Neural progenitor cell (in vitro differentiated cells): ENCODE results near the gene UQCC2. TPM values are rescaled to one million over a fixed set of nuclear protein-coding genes. Genes with fewer than 3 reads are reported as not detected.

ENCODE experiments used
- DNase-seq: peaks from one replicate; pipeline ENCODE4 v3.0.0-alpha.2; 2016; ENCODE audit warnings: low spot score
- H2AFZ ChIP-seq: fragments of 200-600 bp; sonication (generic); replicated peaks from 2 replicates; pipeline ENCODE4 v1.6.1; 2016; ENCODE audit warnings: antibody characterized with exemption
- H3F3A ChIP-seq: fragments of 200-600 bp; sonication (generic); 2 replicates; pipeline ENCODE4 v1.6.1; 2016; ENCODE audit warnings: antibody characterized with exemption, low read depth
- H3K27ac ChIP-seq: fragments of 200-600 bp; sonication (generic); 2 replicates; pipeline ENCODE4 v1.5.1; 2016; ENCODE audit warnings: mild to moderate bottlenecking
- H3K27me3 ChIP-seq: fragments of 200-600 bp; sonication (generic); 2 replicates; pipeline ENCODE4 v1.6.1; 2016; ENCODE audit warnings: mild to moderate bottlenecking, moderate library complexity
- H3K36me3 ChIP-seq: fragments of 200-600 bp; sonication (generic); 2 replicates; pipeline ENCODE4 v1.5.1; 2016
- H3K4me1 ChIP-seq: fragments of 200-600 bp; sonication (generic); 2 replicates; pipeline ENCODE4 v1.6.1; 2016; ENCODE audit warnings: mixed run types
- H3K4me2 ChIP-seq: fragments of 200-600 bp; sonication (generic); 2 replicates; pipeline ENCODE4 v1.6.1; 2016
- H3K4me3 ChIP-seq: fragments of 200-600 bp; sonication (generic); 2 replicates; pipeline ENCODE4 v1.5.1; 2016
- H3K79me2 ChIP-seq: fragments of 200-600 bp; sonication (generic); 2 replicates; pipeline ENCODE4 v1.6.1; 2016; ENCODE audit warnings: low read depth
- H3K9ac ChIP-seq: fragments of 200-600 bp; sonication (generic); 2 replicates; pipeline ENCODE4 v1.6.1; 2016
- H3K9me3 ChIP-seq: fragments of 200-600 bp; sonication (generic); 2 replicates; pipeline ENCODE4 v1.5.1; 2016; ENCODE audit warnings: low read depth
- H4K20me1 ChIP-seq: fragments of 200-600 bp; sonication (generic); 2 replicates; pipeline ENCODE4 v1.6.1; 2016; ENCODE audit warnings: low read depth
- H3K27ac Mint-ChIP-seq: 3 replicates; pipeline ENCODE4 v1.8.0; 2021; ENCODE audit warnings: mixed read lengths
- H3K27me3 Mint-ChIP-seq: 2 replicates; pipeline ENCODE4 v1.8.0; 2022; ENCODE audit warnings: low read depth, mild to moderate bottlenecking, inconsistent platforms, moderate library complexity, mixed read lengths; ENCODE audit not compliant: insufficient read depth
- H3K36me3 Mint-ChIP-seq: 3 replicates; pipeline ENCODE4 v1.8.0; 2021; ENCODE audit warnings: mixed read lengths
- H3K4me1 Mint-ChIP-seq: 3 replicates; pipeline ENCODE4 v1.8.0; 2021; ENCODE audit warnings: mixed read lengths
- H3K4me3 Mint-ChIP-seq: 3 replicates; pipeline ENCODE4 v1.8.0; 2021; ENCODE audit warnings: mild to moderate bottlenecking, moderate library complexity, mixed read lengths
- H3K9me3 Mint-ChIP-seq: 3 replicates; pipeline ENCODE4 v1.8.0; 2020; ENCODE audit warnings: mixed read lengths
- EZH2 ChIP-seq: fragments of 200-600 bp; sonication (generic); IDR thresholded peaks from 2 replicates; pipeline ENCODE4 v1.6.1; 2017; ENCODE audit warnings: antibody characterized with exemption, mild to moderate bottlenecking, moderate library complexity
- EZH2phosphoT487 ChIP-seq: fragments of 200-600 bp; sonication (generic); IDR thresholded peaks from 2 replicates; pipeline ENCODE4 v1.6.1; 2017; ENCODE audit warnings: antibody characterized with exemption
- total RNA-seq: library from RNA; depleted of rRNA; stranded (reverse); fragments of >200 nt; gene quantifications from 2 replicates; pipeline ENCODE4 v1.2.3, GENCODE V29; 2015; ENCODE audit warnings: low replicate concordance
- TF ChIP-seq, protein P1 (sequence below): fragments of 200-600 bp; sonication (generic); IDR thresholded peaks from 2 replicates; pipeline ENCODE4 v1.5.1; 2017; ENCODE audit warnings: antibody characterized with exemption, mild to moderate bottlenecking

The UQCC2 gene
- total RNA-seq, 1 donor from 2014 or later = 95.9 TPM

DNA sequence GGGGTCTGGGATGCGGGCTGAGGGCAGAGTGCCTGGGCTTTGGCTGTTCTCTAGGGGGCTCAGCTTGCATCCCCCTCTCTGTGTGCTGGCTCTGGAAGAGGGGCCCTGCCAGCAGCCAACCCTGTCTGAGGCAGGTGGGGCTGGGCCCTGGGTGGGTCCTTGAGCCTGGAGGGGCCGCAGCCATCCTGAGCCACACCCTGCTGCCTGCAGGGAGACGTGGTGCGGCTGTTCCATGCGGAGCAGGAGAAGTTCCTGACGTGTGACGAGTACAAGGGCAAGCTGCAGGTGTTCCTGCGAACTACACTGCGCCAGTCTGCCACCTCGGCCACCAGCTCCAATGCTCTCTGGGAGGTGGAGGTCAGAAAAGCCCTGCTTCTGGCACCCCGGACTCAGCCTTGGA lies 49.2 kb downstream of the UQCC2 start:
- no peaks in the 10 kb centered on the region for H3F3A ChIP-seq
- no peak for TF ChIP-seq EZH2
- TF ChIP-seq EZH2phosphoT487 = no peak
- TF ChIP-seq, protein P1, sequence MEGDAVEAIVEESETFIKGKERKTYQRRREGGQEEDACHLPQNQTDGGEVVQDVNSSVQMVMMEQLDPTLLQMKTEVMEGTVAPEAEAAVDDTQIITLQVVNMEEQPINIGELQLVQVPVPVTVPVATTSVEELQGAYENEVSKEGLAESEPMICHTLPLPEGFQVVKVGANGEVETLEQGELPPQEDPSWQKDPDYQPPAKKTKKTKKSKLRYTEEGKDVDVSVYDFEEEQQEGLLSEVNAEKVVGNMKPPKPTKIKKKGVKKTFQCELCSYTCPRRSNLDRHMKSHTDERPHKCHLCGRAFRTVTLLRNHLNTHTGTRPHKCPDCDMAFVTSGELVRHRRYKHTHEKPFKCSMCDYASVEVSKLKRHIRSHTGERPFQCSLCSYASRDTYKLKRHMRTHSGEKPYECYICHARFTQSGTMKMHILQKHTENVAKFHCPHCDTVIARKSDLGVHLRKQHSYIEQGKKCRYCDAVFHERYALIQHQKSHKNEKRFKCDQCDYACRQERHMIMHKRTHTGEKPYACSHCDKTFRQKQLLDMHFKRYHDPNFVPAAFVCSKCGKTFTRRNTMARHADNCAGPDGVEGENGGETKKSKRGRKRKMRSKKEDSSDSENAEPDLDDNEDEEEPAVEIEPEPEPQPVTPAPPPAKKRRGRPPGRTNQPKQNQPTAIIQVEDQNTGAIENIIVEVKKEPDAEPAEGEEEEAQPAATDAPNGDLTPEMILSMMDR = no peak
- H3K27me3 Mint-ChIP-seq = peaks cover 2% of the 10 kb centered on the region
- H3K36me3 Mint-ChIP-seq = no peaks in the 10 kb centered on the region
- no peaks in the 10 kb centered on the region for H3K36me3 ChIP-seq
- no peak overlapping the region for H3K4me3 Mint-ChIP-seq
- H3K4me1 Mint-ChIP-seq = peaks cover 9% of the 10 kb centered on the region
- no peaks in the 10 kb centered on the region for H4K20me1 ChIP-seq
- H3K4me1 ChIP-seq = no peaks in the 10 kb centered on the region
- H3K27me3 ChIP-seq = no peaks in the 10 kb centered on the region
- H3K27ac ChIP-seq = no peak overlapping the region
- no peak overlapping the region for H2AFZ ChIP-seq
- no peak overlapping the region for H3K9ac ChIP-seq
- no peak overlapping the region for H3K4me2 ChIP-seq
- no peak overlapping the region for H3K27ac Mint-ChIP-seq
- H3K9me3 ChIP-seq = no peaks in the 10 kb centered on the region
- no peaks in the 10 kb centered on the region for H3K79me2 ChIP-seq
- H3K4me3 ChIP-seq = no peak overlapping the region
- H3K9me3 Mint-ChIP-seq = no peaks in the 10 kb centered on the region
- no peak for DNase-seq

DNA sequence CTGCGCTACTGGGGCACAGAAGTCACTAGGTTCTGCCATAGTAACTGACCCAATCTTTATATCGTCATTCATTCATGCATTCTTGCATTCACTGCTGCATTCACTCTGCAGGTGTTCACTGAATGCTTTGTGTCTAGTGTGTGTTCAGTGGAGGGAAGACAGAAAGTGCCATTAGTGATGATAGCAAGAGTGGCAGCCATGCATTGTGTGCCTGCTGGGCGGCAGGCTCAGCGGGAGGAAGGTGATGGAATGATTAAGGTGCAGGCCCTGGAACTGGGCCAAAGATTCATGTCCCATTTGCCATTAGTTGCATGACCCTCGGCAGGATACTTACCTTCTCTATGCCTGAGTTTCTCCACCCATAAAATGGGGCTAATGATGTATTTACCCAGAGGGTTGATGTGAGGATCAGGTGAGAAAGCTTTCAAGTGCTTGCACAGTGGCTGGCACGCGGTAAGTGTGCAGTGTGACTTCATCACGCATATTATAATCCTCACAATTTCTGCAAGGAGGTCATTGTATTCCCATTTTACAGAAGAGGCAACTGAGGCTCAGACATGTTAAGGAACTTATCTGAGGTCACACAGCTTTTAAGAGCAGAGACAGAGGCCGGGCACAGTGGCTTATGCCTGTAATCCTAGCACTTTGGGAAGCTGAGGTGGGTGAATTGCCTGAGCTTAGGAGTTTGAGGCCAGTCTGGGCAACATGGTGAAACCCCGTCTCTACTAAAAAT lies 50.2 kb downstream of the UQCC2 start:
- H2AFZ ChIP-seq = no peak overlapping the region
- Mint-ChIP-seq H3K27ac (peak overlapping the region; percentile 46), H3K27me3 (peaks cover 2% of the 10 kb centered on the region), H3K4me3 (no peak overlapping the region), H3K4me1 (peaks cover 15% of the 10 kb centered on the region), H3K9me3 (no peaks in the 10 kb centered on the region), H3K36me3 (no peaks in the 10 kb centered on the region)
- H3K27ac ChIP-seq = no peak overlapping the region
- H3K4me3 ChIP-seq = no peak overlapping the region
- H3K4me1 ChIP-seq = peaks cover 10% of the 10 kb centered on the region
- no peak for DNase-seq
- H3K27me3 ChIP-seq = no peaks in the 10 kb centered on the region
- H3K79me2 ChIP-seq = no peaks in the 10 kb centered on the region
- H4K20me1 ChIP-seq = no peaks in the 10 kb centered on the region
- H3K9ac ChIP-seq = no peak overlapping the region
- H3K36me3 ChIP-seq = no peaks in the 10 kb centered on the region
- H3K9me3 ChIP-seq = no peaks in the 10 kb centered on the region
- H3F3A ChIP-seq = peaks cover 4% of the 10 kb centered on the region
- H3K4me2 ChIP-seq = no peak overlapping the region
- TF ChIP-seq EZH2 (no peak), EZH2phosphoT487 (no peak)
- TF ChIP-seq, protein P1 = no peak

- no peak overlapping the region for H3K4me3 ChIP-seq
- H3K36me3 Mint-ChIP-seq = no peaks in the 10 kb centered on the region
Observed at GRCh38 chr6:33659986-33660385, 51.5 kb downstream of the UQCC2 start.

More at GRCh38 chr6:33659986-33660385, 51.5 kb downstream of the UQCC2 start:
- Mint-ChIP-seq H3K4me1 (peaks cover 15% of the 10 kb centered on the region), H3K4me3 (peak overlapping the region; percentile 17), H3K27me3 (peaks cover 2% of the 10 kb centered on the region), H3K27ac (peak overlapping the region; percentile 59), H3K9me3 (no peaks in the 10 kb centered on the region)
- no peak overlapping the region for H2AFZ ChIP-seq
- H3F3A ChIP-seq = peaks cover 6% of the 10 kb centered on the region
- H3K27ac ChIP-seq = no peak overlapping the region
- peaks cover 10% of the 10 kb centered on the region for H3K4me1 ChIP-seq
- H3K27me3 ChIP-seq = no peaks in the 10 kb centered on the region
- TF ChIP-seq EZH2phosphoT487 = no peak
- TF ChIP-seq, protein P1 = no peak
- TF ChIP-seq EZH2 = no peak
- no peaks in the 10 kb centered on the region for H3K36me3 ChIP-seq
- DNase-seq = no peak
- no peak overlapping the region for H3K9ac ChIP-seq
- no peak overlapping the region for H3K4me2 ChIP-seq
- no peaks in the 10 kb centered on the region for H3K79me2 ChIP-seq
- no peaks in the 10 kb centered on the region for H4K20me1 ChIP-seq
- no peaks in the 10 kb centered on the region for H3K9me3 ChIP-seq
